ENCODE measurements around the gene CCL21.

The CCL21 gene

DNA sequence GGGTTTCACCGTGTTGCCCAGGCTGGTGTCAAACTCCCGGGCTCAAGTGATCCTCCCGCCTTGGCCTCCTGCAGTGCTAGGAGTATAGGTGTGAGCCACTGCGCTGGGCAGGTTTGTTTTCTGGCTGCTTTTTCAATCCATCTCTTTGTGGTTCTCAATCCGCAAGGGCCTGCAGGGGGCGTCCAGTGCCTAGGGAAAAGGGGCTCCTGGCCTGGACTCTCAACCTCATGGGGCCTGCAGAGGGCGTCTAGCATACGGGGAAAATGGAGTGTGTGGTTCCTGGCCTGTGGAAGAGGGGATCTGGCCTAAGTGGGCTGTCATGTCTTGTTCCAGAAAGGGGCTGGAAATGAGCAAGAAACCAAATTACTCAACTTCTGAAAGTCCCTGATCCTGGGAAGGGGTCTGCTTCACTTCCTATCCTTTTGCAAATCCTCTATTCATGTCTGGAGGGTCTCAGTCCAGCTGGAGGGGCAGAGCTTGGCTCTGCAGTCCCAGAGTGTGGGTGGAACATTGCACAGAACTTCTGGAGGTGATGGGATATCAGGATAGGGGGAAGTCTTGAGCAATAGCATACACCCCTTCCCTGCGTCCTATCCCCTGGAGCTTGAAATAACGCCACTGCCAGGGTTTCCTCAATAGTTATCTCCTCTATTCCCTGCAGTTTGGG, 34.8 kb downstream of the CCL21 start:
- in situ Hi-C loops (cut with HindIII; ENCODE audit: low sequenced_read_pairs), result no loop called here

GRCh38 chr9:34674440-34674839, 35.5 kb downstream of the CCL21 start:
- in situ Hi-C loops (cut with HindIII; ENCODE audit: low sequenced_read_pairs), result no loop called here

DNA sequence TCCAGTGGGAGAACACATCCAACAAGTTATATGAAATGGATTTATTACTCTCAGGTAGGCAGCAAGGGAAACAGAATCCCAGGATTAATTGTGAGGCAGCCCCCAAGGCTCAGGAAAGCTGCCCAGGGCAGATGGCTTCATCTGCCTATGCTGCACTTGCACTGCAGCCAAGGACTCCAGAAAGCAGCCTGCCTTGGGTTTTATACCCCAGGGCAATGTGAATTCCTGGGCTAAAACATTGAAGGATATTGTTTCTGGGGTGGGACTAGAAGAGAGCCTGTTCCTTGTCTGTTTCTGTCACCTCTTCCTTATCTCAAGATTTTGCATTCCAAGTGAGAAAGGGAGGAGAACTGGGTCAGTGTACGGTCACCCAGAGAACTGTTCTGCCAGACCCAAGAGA, 38.6 kb downstream of the CCL21 start:
- in situ Hi-C loops (cut with HindIII; ENCODE audit: low sequenced_read_pairs), result no loop called here

- in situ Hi-C loops (cut with HindIII; ENCODE audit: low sequenced_read_pairs), result no loop called here
These were observed 40.0 kb downstream of the CCL21 start for GRCh38 chr9:34669809-34670562.

- in situ Hi-C loops (cut with HindIII; ENCODE audit: low sequenced_read_pairs), result no loop called here
These were observed 44.3 kb downstream of the CCL21 start for GRCh38 chr9:34665381-34666250.

GRCh38 chr9:34665067-34665380, 44.9 kb downstream of the CCL21 start:
- in situ Hi-C loops (cut with HindIII; ENCODE audit: low sequenced_read_pairs), result no loop called here

DNA sequence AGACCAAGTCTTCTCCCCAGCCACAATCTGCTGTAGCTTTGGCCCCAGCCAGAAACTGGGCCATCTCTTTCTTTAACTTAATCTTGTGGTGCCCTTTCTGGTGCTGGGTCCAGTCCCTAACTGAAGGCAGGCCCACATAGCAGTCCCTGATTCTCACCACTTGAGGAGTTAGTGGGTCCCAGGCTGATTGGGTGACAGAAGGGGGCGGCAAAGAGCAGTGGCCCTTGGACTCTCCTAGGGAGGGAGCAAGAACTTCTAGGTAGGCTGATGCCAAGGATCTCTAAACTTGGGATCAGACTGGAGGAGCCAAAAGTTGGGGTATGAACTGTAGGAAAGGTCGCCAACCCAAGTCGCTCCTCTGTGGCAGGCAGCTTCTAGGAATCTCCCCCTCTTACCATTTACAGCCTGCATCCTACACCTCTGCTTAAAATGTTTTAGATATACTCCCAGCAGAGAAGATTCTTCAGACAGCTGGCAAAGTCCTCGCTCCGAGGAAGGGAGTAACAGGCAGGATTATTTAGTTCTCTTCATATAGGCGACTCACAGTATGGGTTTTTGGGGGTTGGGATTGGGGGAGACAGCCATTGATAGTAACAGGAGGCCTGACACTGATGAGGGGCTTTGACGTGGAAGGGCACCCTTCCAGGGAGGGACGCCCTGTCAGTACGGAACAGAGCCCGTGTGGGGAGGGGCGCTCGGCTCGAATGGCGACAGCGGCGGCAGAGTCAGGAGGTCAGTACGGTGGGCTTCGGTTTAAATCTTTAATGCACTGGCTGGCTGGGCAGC, 45.5 kb downstream of the CCL21 start:
- in situ Hi-C loops (cut with HindIII; ENCODE audit: low sequenced_read_pairs), result no loop called here

- in situ Hi-C loops (cut with HindIII; ENCODE audit: low sequenced_read_pairs), result no loop called here
These were observed 46.7 kb downstream of the CCL21 start for GRCh38 chr9:34663303-34663605.

- in situ Hi-C loops (cut with HindIII; ENCODE audit: low sequenced_read_pairs), result no loop called here
These were observed 47.2 kb downstream of the CCL21 start, which contains the start of gene CCL27 for GRCh38 chr9:34662526-34663302. CCL27 (minus strand) TSS chr9:34662657; CDS start chr9:34662633, 24 bp downstream.

GRCh38 chr9:34659592-34660253, 50.2 kb downstream of the CCL21 start:
- in situ Hi-C loops (cut with HindIII; ENCODE audit: low sequenced_read_pairs), result no loop called here
